SK-N-SH (cell line): ENCODE results near the gene ANP32A. TPM values are rescaled to one million over a fixed set of nuclear protein-coding genes. Genes with fewer than 3 reads are reported as not detected.

Experiments
- CTCF ChIA-PET: fragments of 300-600, 350-600 bp; formaldehyde crosslinking; extraction: SDS; loops from one replicate; lab custom pipeline; 2021; lab: Yijun Ruan, JAX
- POLR2A ChIA-PET: fragments of 350-600 bp; sonication (Branson Sonifier 250); formaldehyde crosslinking; extraction: SDS; loops from one replicate; lab custom pipeline; 2020; ENCODE audit warnings: antibody characterized with exemption, inconsistent platforms; lab: Yijun Ruan, JAX
- DNase-seq: peaks from one replicate; pipeline ENCODE4 v3.0.0; 2012
- H2AFZ ChIP-seq: fragments of 200-600 bp; sonication (generic); 2 replicates; pipeline ENCODE4 v1.8.1; 2016; ENCODE audit warnings: antibody characterized with exemption, mild to moderate bottlenecking, low read depth
- H3F3A ChIP-seq: fragments of 200-600 bp; sonication (generic); replicated peaks from 2 replicates; pipeline ENCODE3; 2016; ENCODE audit warnings: antibody characterized with exemption, mild to moderate bottlenecking; ENCODE audit not compliant: insufficient read depth
- H3K27ac ChIP-seq, 2 experiments: fragments of 200-500 bp in 1 of 2; fragments of 200-600 bp in 1 of 2; sonication (Bioruptor generic) in 1 of 2; sonication (generic), shearing (Covaris generic) in 1 of 2; 2 replicates each; pipeline versions ENCODE4 v1.5.1 to v1.6.1; 2014 to 2016; ENCODE audit warnings: low read depth in 2 of 2, inconsistent platforms in 1 of 2, low read length in 1 of 2, mild to moderate bottlenecking in 1 of 2, mixed read lengths in 1 of 2
- H3K27me3 ChIP-seq: fragments of 200-600 bp; sonication (generic), shearing (Covaris generic); 2 replicates; pipeline ENCODE4 v1.6.1; 2016; ENCODE audit warnings: mixed run types; ENCODE audit not compliant: insufficient read depth
- H3K36me3 ChIP-seq, 2 experiments: fragments of 200-500 bp in 1 of 2; fragments of 200-600 bp in 1 of 2; sonication (Bioruptor generic) in 1 of 2; sonication (generic) in 1 of 2; replicated peaks in 1 of 2; 2 replicates each; pipeline versions ENCODE3 to v1.5.1; 2014 to 2016; ENCODE audit warnings: low read length in 1 of 2, mild to moderate bottlenecking in 1 of 2; ENCODE audit not compliant: insufficient read depth in 2 of 2, control insufficient read depth in 1 of 2
- H3K4me1 ChIP-seq, 2 experiments: fragments of 200-500 bp in 1 of 2; fragments of 200-600 bp in 1 of 2; sonication (Bioruptor generic) in 1 of 2; sonication (generic), shearing (Covaris generic) in 1 of 2; 2 replicates each; pipeline versions ENCODE4 v1.5.1 to v1.6.1; 2014 to 2016; ENCODE audit warnings: low read depth in 1 of 2, low read length in 1 of 2, mixed run types in 1 of 2; ENCODE audit not compliant: insufficient read depth in 2 of 2, control insufficient read depth in 1 of 2
- H3K4me2 ChIP-seq: fragments of 200-600 bp; sonication (generic), shearing (Covaris generic); 2 replicates; pipeline ENCODE4 v1.6.1; 2017; ENCODE audit warnings: mixed run types
- H3K4me3 ChIP-seq, 2 experiments: fragments of 200-500 bp in 1 of 2; fragments of 200-600 bp in 1 of 2; sonication (Bioruptor generic) in 1 of 2; sonication (generic), shearing (Covaris generic) in 1 of 2; 2 replicates each; pipeline versions ENCODE4 v1.5.1 to v1.8.1; 2014 to 2016; ENCODE audit warnings: low read depth in 2 of 2, inconsistent platforms in 1 of 2, low read length in 1 of 2, mild to moderate bottlenecking in 1 of 2, mixed read lengths in 1 of 2, moderate library complexity in 1 of 2
- H3K79me2 ChIP-seq: fragments of 200-600 bp; sonication (generic); 2 replicates; pipeline ENCODE4 v1.8.1; 2017; ENCODE audit warnings: mild to moderate bottlenecking; ENCODE audit not compliant: insufficient read depth
- H3K9ac ChIP-seq: fragments of 200-600 bp; sonication (generic); 2 replicates; pipeline ENCODE4 v1.6.1; 2017; ENCODE audit warnings: mixed run types
- H3K9me2 ChIP-seq: fragments of 200-600 bp; sonication (generic); 2 replicates; pipeline ENCODE4 v1.6.1; 2017; ENCODE audit warnings: mixed run types
- H3K9me3 ChIP-seq: fragments of 200-600 bp; sonication (generic); 2 replicates; pipeline ENCODE4 v1.6.1; 2017; ENCODE audit warnings: mixed run types, mild to moderate bottlenecking, moderate library complexity
- H4K20me1 ChIP-seq: fragments of 200-600 bp; sonication (generic); 2 replicates; pipeline ENCODE4 v1.6.1; 2017; ENCODE audit warnings: mild to moderate bottlenecking, mixed run types; ENCODE audit not compliant: insufficient read depth
- CHD2 ChIP-seq: fragments of 150-350 bp; IDR thresholded peaks from 2 replicates; pipeline ENCODE4 v1.6.1; 2018; ENCODE audit warnings: low read length; ENCODE audit not compliant: partially characterized antibody
- EP300 ChIP-seq, 2 experiments: IDR thresholded peaks; 2 replicates each; pipeline versions ENCODE4 v1.4.0 to v1.6.1; 2012; ENCODE audit warnings: borderline replicate concordance in 1 of 2, low read depth in 1 of 2, low read length in 1 of 2
- FOXJ3 ChIP-seq: sonication (generic); formaldehyde crosslinking; IDR thresholded peaks from 2 replicates; pipeline ENCODE4 v1.5.1; 2020; ENCODE audit warnings: mild to moderate bottlenecking, missing genetic modification reagents
- MEF2A ChIP-seq: IDR thresholded peaks from 2 replicates; pipeline ENCODE4 v1.4.0; 2012; ENCODE audit warnings: low read depth, borderline replicate concordance
- NFIC ChIP-seq: IDR thresholded peaks from 2 replicates; pipeline ENCODE4 v1.4.0; 2012; ENCODE audit warnings: borderline replicate concordance
- RCOR1 ChIP-seq: fragments of 150-350 bp; IDR thresholded peaks from 2 replicates; pipeline ENCODE4 v1.6.1; 2017; ENCODE audit warnings: antibody characterized with exemption, low read length
- WGBS: methylation state at CpG from one replicate; pipeline ENCODE4 v1.1.6; 2017; ENCODE audit warnings: low lambda C conversion rate; 5-methylcytosine and 5-hydroxymethylcytosine counted together
- polyA plus RNA-seq, 3 experiments: library from polyadenylated mRNA; depleted of rRNA; stranded (reverse); fragments of >200 nt; gene quantifications; 2 replicates each; pipeline ENCODE4 v1.2.3, GENCODE V29; 2012
- TF ChIP-seq, protein P1 (sequence below): fragments of 150-350 bp; IDR thresholded peaks from 2 replicates; pipeline ENCODE4 v1.6.1; 2017; ENCODE audit warnings: antibody characterized with exemption, low read length, low read depth, borderline replicate concordance
- TF ChIP-seq, protein P2 (sequence below): IDR thresholded peaks from 2 replicates; pipeline ENCODE4 v1.6.1; 2012; ENCODE audit warnings: mild to moderate bottlenecking, low read depth, low read length, moderate library complexity
- TF ChIP-seq, protein P3 (sequence below): IDR thresholded peaks from 2 replicates; pipeline ENCODE4 v1.4.0; 2012; ENCODE audit warnings: low read depth, borderline replicate concordance

ANP32A gene
- polyA plus RNA-seq, 1 of the 3 experiments (the other 2 are of a cell fraction), result 58.4 TPM

DNA sequence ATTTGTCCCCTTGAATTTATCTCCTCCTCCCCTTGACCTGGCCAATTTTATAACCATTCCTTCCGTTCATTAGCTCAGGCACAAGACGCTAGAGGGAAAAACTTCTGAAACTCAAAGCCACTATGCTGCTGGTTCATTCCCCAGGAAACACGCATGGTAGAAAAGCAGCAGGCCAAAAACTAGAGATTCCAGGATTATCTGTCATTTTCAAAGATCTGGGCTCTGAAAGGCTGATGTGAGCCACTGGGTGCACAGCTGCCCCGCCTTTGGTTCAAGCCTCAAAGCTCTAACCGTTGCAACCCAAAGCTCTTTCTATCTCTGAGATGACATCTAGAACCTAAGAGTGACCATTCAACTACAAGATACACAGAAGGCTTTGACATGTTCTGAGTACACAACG is 6.1 kb downstream of the ANP32A start:
- Histone ChIP-seq H3K4me3 (no peak overlapping the region), H3K4me1 (peaks cover 10 to 42% of the 10 kb centered on the region in 2 experiments; a peak in 3 of 4 replicates), H3K9me2 (no peaks in the 10 kb centered on the region), H3K27ac (no peak overlapping the region), H2AFZ (no peak overlapping the region), H3K79me2 (peaks cover 100% of the 10 kb centered on the region), H3K27me3 (no peaks in the 10 kb centered on the region), H3K36me3 (peaks cover 0 to 4% of the 10 kb centered on the region in 2 experiments), H3K9me3 (no peaks in the 10 kb centered on the region), H3F3A (peaks cover 2% of the 10 kb centered on the region), H4K20me1 (peaks cover 42% of the 10 kb centered on the region), H3K9ac (no peak overlapping the region), H3K4me2 (no peak overlapping the region)
- no peak for DNase-seq
- TF ChIP-seq RCOR1 (no peak), NFIC (no peak)
- CTCF ChIA-PET, result interaction anchor here (0.6 to 1.7 kb wide), 4 partner anchors 9 to 260 kb away, joined by 3 to 4 read pairs (median 3); no protein-coding TSS in a partner anchor
- 91% methylated on average over 6 of the region's 6 CpGs for whole genome bisulfite sequencing
- POLR2A ChIA-PET, result no interaction called here

DNA sequence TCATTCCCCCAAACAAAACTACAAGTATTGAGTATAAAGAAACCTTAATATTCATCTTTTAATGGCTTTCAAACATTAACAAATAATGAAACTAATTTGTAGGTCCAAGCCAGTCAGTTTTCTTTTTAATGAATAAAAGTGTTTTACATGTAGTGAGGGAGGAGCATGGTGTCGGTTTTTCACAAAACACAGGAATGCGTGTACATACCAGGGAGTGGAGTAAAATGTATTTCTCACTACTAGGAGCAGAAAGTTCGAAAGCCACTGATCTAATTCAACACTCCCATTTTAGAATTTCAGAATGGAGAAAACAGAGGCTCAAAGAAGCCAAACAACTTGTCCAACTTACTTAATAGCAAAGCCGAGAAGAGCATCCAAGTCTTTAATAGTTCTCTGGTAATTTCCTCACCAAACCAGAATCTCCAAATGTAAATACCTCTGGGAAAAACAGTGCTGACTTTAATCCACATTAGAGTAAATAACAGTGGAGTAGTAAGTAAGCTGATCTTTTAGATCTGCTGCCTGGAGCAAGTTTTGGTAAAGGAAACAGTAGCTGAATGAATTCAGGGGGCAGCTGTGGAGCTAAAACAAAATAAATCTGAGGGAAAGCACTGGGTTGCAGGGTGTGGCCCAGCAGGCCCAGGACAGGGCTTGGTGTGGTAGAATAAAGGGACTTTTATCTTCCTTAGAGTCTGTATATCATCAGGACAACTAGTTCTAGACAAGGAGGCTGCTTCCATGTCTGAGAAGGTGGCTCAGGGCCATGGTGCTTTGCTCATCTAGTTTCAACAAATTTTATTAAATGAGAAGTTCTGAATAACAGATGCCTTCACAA is 7.9 kb downstream of the ANP32A start:
- CTCF ChIA-PET, result interaction anchor here (0.9 to 1.7 kb wide), 3 partner anchors 17 to 63 kb away, joined by 3 to 4 read pairs (median 4); no protein-coding TSS in a partner anchor
- H3K9ac ChIP-seq, result no peak overlapping the region; the same call in 1 of the 2 replicates

DNA sequence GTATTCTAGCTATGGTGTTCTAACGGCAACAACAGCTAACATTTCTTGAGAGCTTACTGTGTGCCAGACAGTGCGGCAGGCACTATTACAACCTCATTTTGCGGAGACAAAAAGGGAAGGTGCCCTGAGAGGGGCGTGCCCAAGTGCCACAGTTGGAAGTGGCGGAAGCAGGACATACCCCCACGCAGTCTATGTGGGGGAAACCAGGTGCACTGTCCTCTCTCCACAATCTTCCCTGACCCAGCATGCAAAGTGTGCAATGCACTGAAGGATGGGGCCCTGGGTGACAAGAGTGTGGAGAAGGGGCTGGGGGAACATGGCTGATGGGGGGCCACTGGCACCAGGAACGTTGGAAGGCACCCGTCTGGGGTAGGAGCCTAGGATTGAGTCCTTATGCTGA is 8.6 kb downstream of the ANP32A start:
- WGBS, result 93% methylated on average over 8 of the region's 8 CpGs
- Histone ChIP-seq H3K4me1 (peaks cover 10 to 63% of the 10 kb centered on the region in 2 experiments; a peak in 3 of 4 replicates), H3K9me2 (no peaks in the 10 kb centered on the region), H3K9me3 (no peaks in the 10 kb centered on the region), H3K9ac (no peak overlapping the region), H3F3A (no peaks in the 10 kb centered on the region), H2AFZ (no peak overlapping the region), H3K4me3 (no peak overlapping the region), H3K79me2 (peaks cover 100% of the 10 kb centered on the region), H3K4me2 (no peak overlapping the region), H3K27me3 (no peaks in the 10 kb centered on the region), H3K27ac (no peak overlapping the region; a peak in 1 of 4 replicates), H4K20me1 (peaks cover 67% of the 10 kb centered on the region), H3K36me3 (peaks cover 0 to 9% of the 10 kb centered on the region in 2 experiments)
- ChIA-PET CTCF (interaction anchor here (1.3 to 1.5 kb wide), 2 partner anchors 37 to 64 kb away, joined by 3 to 6 read pairs; no protein-coding TSS in a partner anchor), POLR2A (no interaction called here)
- no peak for DNase-seq
- TF ChIP-seq, protein P1, sequence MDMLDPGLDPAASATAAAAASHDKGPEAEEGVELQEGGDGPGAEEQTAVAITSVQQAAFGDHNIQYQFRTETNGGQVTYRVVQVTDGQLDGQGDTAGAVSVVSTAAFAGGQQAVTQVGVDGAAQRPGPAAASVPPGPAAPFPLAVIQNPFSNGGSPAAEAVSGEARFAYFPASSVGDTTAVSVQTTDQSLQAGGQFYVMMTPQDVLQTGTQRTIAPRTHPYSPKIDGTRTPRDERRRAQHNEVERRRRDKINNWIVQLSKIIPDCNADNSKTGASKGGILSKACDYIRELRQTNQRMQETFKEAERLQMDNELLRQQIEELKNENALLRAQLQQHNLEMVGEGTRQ, result no peak
- TF ChIP-seq FOXJ3 (CRISPR knock-in tag) (no peak), MEF2A (no peak), CHD2 (no peak)
- TF ChIP-seq, protein P2, sequence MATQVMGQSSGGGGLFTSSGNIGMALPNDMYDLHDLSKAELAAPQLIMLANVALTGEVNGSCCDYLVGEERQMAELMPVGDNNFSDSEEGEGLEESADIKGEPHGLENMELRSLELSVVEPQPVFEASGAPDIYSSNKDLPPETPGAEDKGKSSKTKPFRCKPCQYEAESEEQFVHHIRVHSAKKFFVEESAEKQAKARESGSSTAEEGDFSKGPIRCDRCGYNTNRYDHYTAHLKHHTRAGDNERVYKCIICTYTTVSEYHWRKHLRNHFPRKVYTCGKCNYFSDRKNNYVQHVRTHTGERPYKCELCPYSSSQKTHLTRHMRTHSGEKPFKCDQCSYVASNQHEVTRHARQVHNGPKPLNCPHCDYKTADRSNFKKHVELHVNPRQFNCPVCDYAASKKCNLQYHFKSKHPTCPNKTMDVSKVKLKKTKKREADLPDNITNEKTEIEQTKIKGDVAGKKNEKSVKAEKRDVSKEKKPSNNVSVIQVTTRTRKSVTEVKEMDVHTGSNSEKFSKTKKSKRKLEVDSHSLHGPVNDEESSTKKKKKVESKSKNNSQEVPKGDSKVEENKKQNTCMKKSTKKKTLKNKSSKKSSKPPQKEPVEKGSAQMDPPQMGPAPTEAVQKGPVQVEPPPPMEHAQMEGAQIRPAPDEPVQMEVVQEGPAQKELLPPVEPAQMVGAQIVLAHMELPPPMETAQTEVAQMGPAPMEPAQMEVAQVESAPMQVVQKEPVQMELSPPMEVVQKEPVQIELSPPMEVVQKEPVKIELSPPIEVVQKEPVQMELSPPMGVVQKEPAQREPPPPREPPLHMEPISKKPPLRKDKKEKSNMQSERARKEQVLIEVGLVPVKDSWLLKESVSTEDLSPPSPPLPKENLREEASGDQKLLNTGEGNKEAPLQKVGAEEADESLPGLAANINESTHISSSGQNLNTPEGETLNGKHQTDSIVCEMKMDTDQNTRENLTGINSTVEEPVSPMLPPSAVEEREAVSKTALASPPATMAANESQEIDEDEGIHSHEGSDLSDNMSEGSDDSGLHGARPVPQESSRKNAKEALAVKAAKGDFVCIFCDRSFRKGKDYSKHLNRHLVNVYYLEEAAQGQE, result no peak
- TF ChIP-seq, protein P3, sequence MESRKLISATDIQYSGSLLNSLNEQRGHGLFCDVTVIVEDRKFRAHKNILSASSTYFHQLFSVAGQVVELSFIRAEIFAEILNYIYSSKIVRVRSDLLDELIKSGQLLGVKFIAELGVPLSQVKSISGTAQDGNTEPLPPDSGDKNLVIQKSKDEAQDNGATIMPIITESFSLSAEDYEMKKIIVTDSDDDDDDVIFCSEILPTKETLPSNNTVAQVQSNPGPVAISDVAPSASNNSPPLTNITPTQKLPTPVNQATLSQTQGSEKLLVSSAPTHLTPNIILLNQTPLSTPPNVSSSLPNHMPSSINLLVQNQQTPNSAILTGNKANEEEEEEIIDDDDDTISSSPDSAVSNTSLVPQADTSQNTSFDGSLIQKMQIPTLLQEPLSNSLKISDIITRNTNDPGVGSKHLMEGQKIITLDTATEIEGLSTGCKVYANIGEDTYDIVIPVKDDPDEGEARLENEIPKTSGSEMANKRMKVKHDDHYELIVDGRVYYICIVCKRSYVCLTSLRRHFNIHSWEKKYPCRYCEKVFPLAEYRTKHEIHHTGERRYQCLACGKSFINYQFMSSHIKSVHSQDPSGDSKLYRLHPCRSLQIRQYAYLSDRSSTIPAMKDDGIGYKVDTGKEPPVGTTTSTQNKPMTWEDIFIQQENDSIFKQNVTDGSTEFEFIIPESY, result no peak

More for the DNA sequence above, 7.9 kb downstream of the ANP32A start:
- Histone ChIP-seq H3K4me3 (no peak overlapping the region), H3K36me3 (peaks cover 0 to 9% of the 10 kb centered on the region in 2 experiments), H3K27ac (peak overlapping the region; percentile 15 to 56; a peak in 3 of 4 replicates), H3K4me1 (peaks cover 10 to 57% of the 10 kb centered on the region in 2 experiments; a peak in 3 of 4 replicates), H3K9me3 (no peaks in the 10 kb centered on the region), H3K79me2 (peaks cover 100% of the 10 kb centered on the region), H3K9me2 (no peaks in the 10 kb centered on the region), H3K4me2 (peak overlapping the region; percentile 41; the same call in 1 of the 2 replicates), H4K20me1 (peaks cover 59% of the 10 kb centered on the region), H2AFZ (no peak overlapping the region), H3F3A (no peaks in the 10 kb centered on the region), H3K27me3 (no peaks in the 10 kb centered on the region)
- POLR2A ChIA-PET, result no interaction called here
- WGBS, result 64% methylated on average over 4 of the region's 4 CpGs
- TF ChIP-seq EP300 (IDR thresholded peaks at IDR 0.05; ENCODE audit: borderline replicate concordance in 1 of 2, low read depth in 1 of 2, low read length in 1 of 2), result peak in 1 of 2 experiments; percentile 28; a peak in 1 of 4 replicates
- TF ChIP-seq, protein P1, result no peak
- DNase-seq, result no peak
